GM12892 (cell line): ENCODE measurements around the gene ANKDD1B.

ENCODE experiments used
- DNase-seq: peaks from one replicate; pipeline ENCODE4 v3.0.0; 2011; ENCODE audit not compliant: insufficient read length
- FAIRE-seq: peaks from 2 replicates; lab custom pipeline; 2011; peaks lifted over from hg19 to GRCh38; lab: Jason Lieb, UNC
- POLR2A ChIP-seq: IDR thresholded peaks from 2 replicates; pipeline ENCODE4 v1.6.1; 2011; ENCODE audit warnings: low read depth, low read length, control low read depth
- POLR2AphosphoS5 ChIP-seq: IDR thresholded peaks from 2 replicates; pipeline ENCODE4 v1.6.1; 2011; ENCODE audit warnings: low read depth, low read length, control low read depth
- TAF1 ChIP-seq: IDR thresholded peaks from 2 replicates; pipeline ENCODE4 v1.6.1; 2011; ENCODE audit warnings: low read depth, mild to moderate bottlenecking, control low read depth, low read length, borderline replicate concordance

Gene ANKDD1B

GRCh38 chr5:75620184-75620959 is 9.1 kb downstream of the ANKDD1B start:
- no peak for TF ChIP-seq POLR2A
- TF ChIP-seq POLR2AphosphoS5: no peak
- no peak for TF ChIP-seq TAF1
- FAIRE-seq (no peak), DNase-seq (no peak)

- FAIRE-seq: no peak
- no peak for DNase-seq
- TF ChIP-seq TAF1 (no peak), POLR2AphosphoS5 (no peak), POLR2A (no peak)
Observed at GRCh38 chr5:75622564-75622963, 11.3 kb downstream of the ANKDD1B start.

- DNase-seq (no peak), FAIRE-seq (no peak)
- TF ChIP-seq POLR2A (no peak), TAF1 (no peak), POLR2AphosphoS5 (no peak)
Observed at GRCh38 chr5:75623846-75624245, 12.6 kb downstream of the ANKDD1B start.

GRCh38 chr5:75626959-75627358 is 15.7 kb downstream of the ANKDD1B start:
- TF ChIP-seq POLR2A (no peak), TAF1 (no peak), POLR2AphosphoS5 (no peak)
- FAIRE-seq (no peak), DNase-seq (no peak)

- DNase-seq (no peak), FAIRE-seq (no peak)
- TF ChIP-seq POLR2AphosphoS5: no peak
- TF ChIP-seq POLR2A: no peak
- no peak for TF ChIP-seq TAF1
Observed at GRCh38 chr5:75627801-75628200, 16.5 kb downstream of the ANKDD1B start.

- no peak for FAIRE-seq
- no peak for DNase-seq
- TF ChIP-seq TAF1 (no peak), POLR2AphosphoS5 (no peak), POLR2A (no peak)
Observed at GRCh38 chr5:75630875-75631274, 19.6 kb downstream of the ANKDD1B start.

- no peak for TF ChIP-seq TAF1
- TF ChIP-seq POLR2AphosphoS5: no peak
- no peak for TF ChIP-seq POLR2A
- DNase-seq (no peak), FAIRE-seq (no peak)
Observed at GRCh38 chr5:75632321-75632720, 21.1 kb downstream of the ANKDD1B start.

- no peak for FAIRE-seq
- no peak for DNase-seq
- TF ChIP-seq POLR2A (no peak), POLR2AphosphoS5 (no peak), TAF1 (no peak)
Observed at GRCh38 chr5:75637949-75638348, 26.7 kb downstream of the ANKDD1B start.

- no peak for DNase-seq
- no peak for FAIRE-seq
- TF ChIP-seq POLR2AphosphoS5 (no peak), TAF1 (no peak), POLR2A (no peak)
Observed at GRCh38 chr5:75639535-75640311, 28.5 kb downstream of the ANKDD1B start.

GRCh38 chr5:75640395-75640794 is 29.1 kb downstream of the ANKDD1B start:
- no peak for DNase-seq
- FAIRE-seq: no peak
- no peak for TF ChIP-seq POLR2AphosphoS5
- TF ChIP-seq POLR2A: no peak
- TF ChIP-seq TAF1: no peak

GRCh38 chr5:75640826-75641225 is 29.6 kb downstream of the ANKDD1B start:
- no peak for DNase-seq
- no peak for TF ChIP-seq POLR2AphosphoS5
- no peak for TF ChIP-seq POLR2A
- TF ChIP-seq TAF1: no peak
- FAIRE-seq: no peak
